Mesothelial cell of epicardium (in vitro differentiated cells): Measurements from ENCODE around the gene DEPDC4. TPM values are rescaled to one million over a fixed set of nuclear protein-coding genes. Genes with fewer than 3 reads are reported as not detected.

ENCODE experiments used
- DNase-seq, 2 experiments: peaks; one replicate each; pipeline ENCODE4 v3.0.0; 2021; ENCODE audit warnings: low spot score in 2 of 2; ENCODE audit not compliant: unreplicated experiment in 2 of 2
- H3K27ac Mint-ChIP-seq: 2 replicates; pipeline ENCODE4 v1.8.0; 2021; ENCODE audit warnings: mixed read lengths
- H3K27me3 Mint-ChIP-seq: 2 replicates; pipeline ENCODE4 v1.8.0; 2021; ENCODE audit warnings: low read depth, mixed read lengths
- H3K36me3 Mint-ChIP-seq: 2 replicates; pipeline ENCODE4 v1.8.0; 2021; ENCODE audit warnings: mixed read lengths
- H3K4me1 Mint-ChIP-seq: 2 replicates; pipeline ENCODE4 v1.8.0; 2021; ENCODE audit warnings: mixed read lengths
- H3K4me3 Mint-ChIP-seq: 2 replicates; pipeline ENCODE4 v1.8.0; 2021; ENCODE audit warnings: mild to moderate bottlenecking, moderate library complexity, mixed read lengths
- H3K9me3 Mint-ChIP-seq: 2 replicates; pipeline ENCODE4 v1.8.0; 2021; ENCODE audit warnings: mixed read lengths
- CTCF ChIP-seq: fragments of 200-600 bp; sonication (generic); IDR thresholded peaks from one replicate; pipeline ENCODE4 v1.5.0; 2021; ENCODE audit warnings: antibody characterized with exemption; ENCODE audit not compliant: unreplicated experiment
- total RNA-seq: library from RNA; stranded (reverse); gene quantifications from 3 replicates; pipeline ENCODE4 v1.2.1, GENCODE V29; 2021

The DEPDC4 gene
- total RNA-seq, 1 donor from 2014 or later, result 3.6 TPM

GRCh38 chr12:100208834-100209233 is 58.0 kb downstream of the DEPDC4 start:
- no peaks in the 10 kb centered on the region for H3K9me3 Mint-ChIP-seq
- DNase-seq, result no peak
- H3K27ac Mint-ChIP-seq, result no peak overlapping the region
- no peak overlapping the region for H3K4me3 Mint-ChIP-seq
- peaks cover 28% of the 10 kb centered on the region for H3K36me3 Mint-ChIP-seq
- no peaks in the 10 kb centered on the region for H3K4me1 Mint-ChIP-seq
- TF ChIP-seq CTCF, result no peak
- H3K27me3 Mint-ChIP-seq, result no peaks in the 10 kb centered on the region

DNA sequence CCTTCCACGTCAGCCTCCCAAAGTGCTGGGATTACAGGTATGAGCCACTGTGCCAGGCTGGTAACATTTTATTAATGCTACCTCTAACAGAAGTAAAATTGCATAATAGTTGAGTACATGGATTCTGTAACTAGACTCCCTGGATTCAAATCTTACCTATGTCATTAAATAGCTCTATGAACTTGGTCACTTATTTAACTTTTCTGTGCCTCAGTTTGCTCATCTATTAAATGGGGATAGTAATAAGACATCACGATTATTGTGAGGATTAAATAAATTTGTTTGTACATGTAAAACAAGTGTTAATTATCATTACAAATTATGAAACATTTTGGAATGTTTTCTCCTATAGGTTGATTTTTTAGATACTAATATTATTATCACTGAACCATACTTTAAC is 59.6 kb downstream of the DEPDC4 start:
- no peak for DNase-seq
- H3K27ac Mint-ChIP-seq, result no peak overlapping the region
- no peak overlapping the region for H3K4me3 Mint-ChIP-seq
- TF ChIP-seq CTCF, result no peak
- H3K27me3 Mint-ChIP-seq, result no peaks in the 10 kb centered on the region
- H3K4me1 Mint-ChIP-seq, result no peaks in the 10 kb centered on the region
- H3K36me3 Mint-ChIP-seq, result peaks cover 23% of the 10 kb centered on the region
- no peaks in the 10 kb centered on the region for H3K9me3 Mint-ChIP-seq

GRCh38 chr12:100201604-100202423 is 65.1 kb downstream of the DEPDC4 start:
- no peak for DNase-seq
- Mint-ChIP-seq H3K36me3 (no peaks in the 10 kb centered on the region), H3K9me3 (no peaks in the 10 kb centered on the region), H3K27me3 (peaks cover 3% of the 10 kb centered on the region), H3K4me1 (peaks cover 15% of the 10 kb centered on the region), H3K4me3 (peak overlapping the region; percentile 94), H3K27ac (peak overlapping the region; percentile 96)
- no peak for TF ChIP-seq CTCF

DNA sequence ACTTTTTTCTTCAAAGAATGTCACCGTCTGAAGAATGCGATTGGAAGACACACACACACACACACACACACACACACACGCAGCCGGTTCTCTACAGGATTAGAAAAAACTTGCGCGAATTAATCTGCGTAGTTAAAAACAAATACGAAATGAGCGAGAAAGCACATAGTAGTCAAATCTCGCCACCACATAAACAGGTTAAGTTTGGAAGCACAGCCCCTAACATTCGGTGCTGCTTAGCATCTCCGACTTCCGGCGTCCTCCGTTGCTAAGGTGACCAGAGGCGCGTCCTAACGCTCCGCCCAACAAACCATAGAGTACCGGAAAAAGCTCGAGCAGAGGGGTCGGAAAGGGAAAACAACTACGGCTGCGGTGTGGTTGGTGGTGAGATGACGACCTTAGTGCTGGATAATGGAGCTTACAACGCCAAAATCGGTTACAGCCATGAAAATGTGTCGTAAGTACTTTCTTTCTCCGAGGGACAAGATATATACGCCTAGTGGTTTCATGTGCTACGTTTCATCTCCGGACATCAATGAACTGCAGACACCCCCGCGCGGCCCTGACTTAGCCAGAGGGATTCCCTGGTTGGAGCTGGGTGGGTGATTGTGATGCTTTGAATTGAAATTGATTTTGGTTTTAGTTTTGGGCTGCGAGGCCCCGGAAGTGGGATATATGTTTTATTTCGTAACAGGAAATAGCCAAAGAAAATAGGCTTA is 66.3 kb downstream of the DEPDC4 start, which contains the start of gene ACTR6:
TSS of gene ACTR6 (plus strand) at position 353 of the 719 bp plus-strand sequence. CDS start at position 390, 37 bp downstream.
- Mint-ChIP-seq H3K36me3 (no peaks in the 10 kb centered on the region), H3K4me1 (peaks cover 15% of the 10 kb centered on the region), H3K27me3 (peaks cover 3% of the 10 kb centered on the region), H3K27ac (peak within 1 kb of the TSS; percentile 96), H3K9me3 (no peaks in the 10 kb centered on the region), H3K4me3 (peak within 1 kb of the TSS; percentile 94)
- TF ChIP-seq CTCF, result no peak
- peak; percentile 76 to 93 for DNase-seq

DNA sequence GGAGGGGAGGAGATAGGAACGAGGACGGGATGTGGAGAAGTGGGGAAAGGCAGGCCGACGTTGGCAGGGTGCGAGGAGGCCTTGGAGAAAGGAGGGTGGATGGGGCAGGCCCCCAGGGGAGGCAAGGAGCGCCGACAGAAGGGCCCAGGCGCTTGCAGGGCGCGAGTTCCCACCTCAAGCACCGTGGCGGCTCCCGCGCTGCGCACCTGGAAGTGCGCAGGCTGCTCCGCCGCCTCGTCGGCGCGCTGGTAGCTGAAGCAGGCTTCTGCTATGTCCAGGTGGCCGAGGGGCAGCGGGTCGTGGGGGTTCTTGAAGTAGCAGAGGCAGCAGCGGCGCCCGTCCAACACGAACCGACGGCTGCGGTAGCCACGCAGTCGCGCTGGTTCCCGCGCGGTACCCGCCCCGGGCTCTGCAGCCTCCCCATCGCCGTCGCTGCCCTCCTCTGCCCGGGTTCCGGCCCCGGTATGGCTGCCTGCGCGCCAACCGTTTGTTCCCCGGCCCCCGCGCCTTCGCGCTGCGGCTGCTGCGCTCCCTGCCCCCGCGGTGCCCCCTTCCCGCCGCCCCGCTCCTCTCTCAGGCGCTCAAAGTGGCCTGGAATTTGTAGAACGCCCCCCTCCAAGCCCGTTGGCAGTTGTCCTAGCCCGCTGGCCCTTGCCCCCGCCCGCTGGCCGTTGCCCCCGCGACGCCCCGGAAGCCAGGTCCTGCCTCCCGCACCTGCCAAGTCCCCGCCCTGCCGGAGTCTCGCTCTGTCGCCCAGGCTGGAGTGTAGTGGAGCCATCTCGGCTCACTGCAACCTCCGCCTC is 67.3 kb downstream of the DEPDC4 start:
- H3K36me3 Mint-ChIP-seq, result no peaks in the 10 kb centered on the region
- no peaks in the 10 kb centered on the region for H3K9me3 Mint-ChIP-seq
- H3K27me3 Mint-ChIP-seq, result peaks cover 3% of the 10 kb centered on the region
- no peak for TF ChIP-seq CTCF
- peaks cover 15% of the 10 kb centered on the region for H3K4me1 Mint-ChIP-seq
- H3K27ac Mint-ChIP-seq, result peak overlapping the region; percentile 96
- DNase-seq, result peak in 1 of 2 experiments; percentile 59
- peak overlapping the region; percentile 94 for H3K4me3 Mint-ChIP-seq
